Stomach (tissue), 9 donors: ENCODE results near the gene EPHX1. TPM values are rescaled to one million over a fixed set of nuclear protein-coding genes. Genes with fewer than 3 reads are reported as not detected.

Experiments used
- DNase-seq, 2 donors: peaks; one replicate each; pipeline versions ENCODE4 v3.0.0 to v3.0.0-alpha.2; 2013 to 2019
- H3K27ac ChIP-seq, 5 donors: fragments of 200-600 bp in 4 of 5; sonication (generic) in 4 of 5; one replicate each; pipeline ENCODE4 v1.5.1; 2013 to 2019; ENCODE audit warnings: mild to moderate bottlenecking in 1 of 5, moderate library complexity in 1 of 5
- H3K27me3 ChIP-seq, 3 donors: fragments of 200-600 bp; sonication (generic); one replicate each; pipeline ENCODE4 v1.5.1; 2017 to 2019; ENCODE audit warnings: mixed run types in 1 of 3
- H3K36me3 ChIP-seq, 4 donors: fragments of 200-600 bp; sonication (generic); 1 replicate in 3 of 4; 2 replicates in 1 of 4; pipeline ENCODE4 v1.5.1; 2016 to 2019
- H3K4me1 ChIP-seq, 4 donors: fragments of 200-600 bp; sonication (generic); one replicate each; pipeline ENCODE4 v1.5.1; 2016 to 2019
- H3K4me3 ChIP-seq, 4 donors: fragments of 200-600 bp; sonication (generic) in 3 of 4; one replicate each; pipeline ENCODE4 v1.5.1; 2016 to 2019; ENCODE audit warnings: mild to moderate bottlenecking in 1 of 4
- H3K9me3 ChIP-seq, 4 donors: fragments of 200-600 bp; sonication (generic); one replicate each; pipeline ENCODE4 v1.5.1; 2016 to 2019
- EP300 ChIP-seq: sonication (generic); formaldehyde crosslinking; IDR thresholded peaks from one replicate; pipeline ENCODE4 v1.6.1; 2017; ENCODE audit warnings: antibody characterized with exemption
- POLR2A ChIP-seq, 4 donors: fragments of 450-650 bp; IDR thresholded peaks; one replicate each; pipeline ENCODE4 v1.6.1; 2016; ENCODE audit warnings: antibody characterized with exemption in 4 of 4, control low read depth in 2 of 4, mild to moderate bottlenecking in 1 of 4, moderate library complexity in 1 of 4
- POLR2AphosphoS5 ChIP-seq, 3 donors: sonication (generic); formaldehyde crosslinking; IDR thresholded peaks; one replicate each; pipeline ENCODE4 v1.6.1; 2016; ENCODE audit warnings: antibody characterized with exemption in 3 of 3
- WGBS, 5 donors: extraction: QIAGEN DNeasy Blood & Tissue Kit in 3 of 5; methylation state at CpG; one replicate each; pipeline versions ENCODE4 v1.1.5 to v1.1.7; 2013 to 2018; 5-methylcytosine and 5-hydroxymethylcytosine counted together
- intact Hi-C: fragments of 100-400 bp; cut with DNase I; formaldehyde crosslinking; loops from one replicate; pipeline ENCODE4 v1.15.1; 2023; ENCODE audit warnings: low total_unique reads
- polyA plus RNA-seq, 3 donors: library from polyadenylated mRNA; stranded (reverse); fragments of 200-250 nt; gene quantifications; one replicate each; pipeline ENCODE4 v1.2.3, GENCODE V29; 2013
- total RNA-seq, 5 donors: library from RNA; depleted of rRNA; stranded (reverse); fragments of >200 nt; gene quantifications; one replicate each; pipeline versions ENCODE4 v1.1.0 to v1.2.3, GENCODE V29; 2014 to 2016
- TF ChIP-seq, protein P1 (sequence below), 7 experiments: fragments of 450-650 bp in 4 of 7; fragments of 200-600 bp in 3 of 7; sonication (generic) in 3 of 7; IDR thresholded peaks; one replicate each; pipeline ENCODE4 v1.5.1; 2016 to 2019; ENCODE audit warnings: antibody characterized with exemption in 7 of 7, control low read depth in 2 of 7, mild to moderate bottlenecking in 1 of 7
- donor health status: healthy with polysubstance abuse.
- donor health status: Bipolar disorder and iron deficiency.
- donor health status: healthy.

Gene EPHX1
- total and polyA plus RNA-seq, 8 donors, result 13.0 to 94.6 (median 40.5) TPM

DNA sequence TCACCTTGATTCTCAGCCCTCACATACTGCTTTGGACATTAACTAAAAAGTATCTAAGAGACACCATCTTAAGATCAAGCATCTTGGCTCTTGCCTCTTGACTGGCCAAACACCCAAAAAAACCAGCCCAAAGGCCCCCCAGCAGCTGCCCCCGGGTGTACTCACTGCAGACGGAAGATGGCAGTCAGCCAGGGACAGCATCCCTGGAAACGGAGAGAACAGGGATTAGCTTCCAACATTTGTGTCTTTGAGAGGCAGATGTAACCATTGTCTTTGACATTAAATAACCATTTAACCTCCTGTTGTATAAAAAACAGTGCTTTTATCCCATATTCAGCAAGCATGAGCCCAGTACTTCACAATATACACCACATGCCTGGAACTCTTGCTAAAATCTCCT lies 61.0 kb downstream of the EPHX1 start:
- TF ChIP-seq EP300 (no peak), POLR2A (IDR thresholded peaks at IDR 0.05) (no peak), POLR2AphosphoS5 (IDR thresholded peaks at IDR 0.05) (no peak)
- TF ChIP-seq, protein P1, sequence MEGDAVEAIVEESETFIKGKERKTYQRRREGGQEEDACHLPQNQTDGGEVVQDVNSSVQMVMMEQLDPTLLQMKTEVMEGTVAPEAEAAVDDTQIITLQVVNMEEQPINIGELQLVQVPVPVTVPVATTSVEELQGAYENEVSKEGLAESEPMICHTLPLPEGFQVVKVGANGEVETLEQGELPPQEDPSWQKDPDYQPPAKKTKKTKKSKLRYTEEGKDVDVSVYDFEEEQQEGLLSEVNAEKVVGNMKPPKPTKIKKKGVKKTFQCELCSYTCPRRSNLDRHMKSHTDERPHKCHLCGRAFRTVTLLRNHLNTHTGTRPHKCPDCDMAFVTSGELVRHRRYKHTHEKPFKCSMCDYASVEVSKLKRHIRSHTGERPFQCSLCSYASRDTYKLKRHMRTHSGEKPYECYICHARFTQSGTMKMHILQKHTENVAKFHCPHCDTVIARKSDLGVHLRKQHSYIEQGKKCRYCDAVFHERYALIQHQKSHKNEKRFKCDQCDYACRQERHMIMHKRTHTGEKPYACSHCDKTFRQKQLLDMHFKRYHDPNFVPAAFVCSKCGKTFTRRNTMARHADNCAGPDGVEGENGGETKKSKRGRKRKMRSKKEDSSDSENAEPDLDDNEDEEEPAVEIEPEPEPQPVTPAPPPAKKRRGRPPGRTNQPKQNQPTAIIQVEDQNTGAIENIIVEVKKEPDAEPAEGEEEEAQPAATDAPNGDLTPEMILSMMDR (IDR thresholded peaks at IDR 0.05), result no peak
- no peaks in the 10 kb centered on the region for H3K9me3 ChIP-seq
- DNase-seq, result no peak
- H3K27me3 ChIP-seq, result no peaks in the 10 kb centered on the region
- H3K4me3 ChIP-seq, result no peak overlapping the region
- peaks cover 22 to 56% (median 39%) of the 10 kb centered on the region in 4 donors for H3K4me1 ChIP-seq
- intact Hi-C loops, result no loop called here
- WGBS, 5 donors, result 40 to 69% (median 52%) methylated on average over 3 of the region's 3 CpGs
- peak overlapping the region in 2 of 5 donors; percentile 13 to 67 for H3K27ac ChIP-seq
- H3K36me3 ChIP-seq, result peaks cover 57 to 98% (median 96%) of the 10 kb centered on the region in 4 donors

DNA sequence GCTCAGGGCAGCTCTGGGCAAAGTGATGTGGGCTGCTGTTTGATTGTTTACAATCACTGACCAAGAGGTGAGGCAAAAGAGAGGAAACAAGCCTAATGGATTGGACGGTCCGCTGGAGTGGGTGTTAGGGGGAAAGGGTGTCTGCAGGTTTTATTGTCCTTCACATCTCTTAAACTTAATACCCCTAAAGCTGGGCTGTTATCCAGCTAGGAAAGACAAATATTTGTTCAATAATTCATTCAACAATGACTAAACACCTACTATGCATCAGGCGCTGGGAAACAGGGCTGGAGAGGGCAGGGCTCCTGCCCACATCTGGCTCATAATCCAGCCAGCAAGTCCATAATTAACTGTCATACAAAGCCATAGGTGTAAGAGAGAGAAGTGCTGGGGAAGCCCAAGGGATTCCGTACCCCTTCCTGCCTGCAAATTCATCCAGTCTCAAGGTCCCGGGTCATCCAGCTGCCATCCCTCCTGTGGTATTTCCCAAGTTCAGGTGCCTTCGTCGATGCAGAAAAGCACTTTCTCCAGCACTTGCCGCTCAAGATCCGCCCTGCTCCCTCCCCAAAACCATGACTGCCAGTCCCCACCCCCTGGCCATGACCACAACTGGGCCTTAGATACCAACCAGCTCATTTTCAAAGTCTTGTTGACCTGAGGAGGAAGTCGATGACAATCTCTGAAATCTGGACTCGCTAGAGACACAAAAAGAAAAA lies 61.6 kb downstream of the EPHX1 start:
- DNase-seq, result no peak
- H3K27ac ChIP-seq, result peak overlapping the region; percentile 0 to 67 (median 13)
- H3K4me1 ChIP-seq, result peaks cover 26 to 56% (median 44%) of the 10 kb centered on the region in 4 donors
- 55 to 72% (median 64%) methylated on average over 11 of the region's 11 CpGs for WGBS, 5 donors
- intact Hi-C loops, result no loop called here
- peaks cover 51 to 98% (median 95%) of the 10 kb centered on the region in 4 donors for H3K36me3 ChIP-seq
- TF ChIP-seq, protein P1 (IDR thresholded peaks at IDR 0.05), result no peak
- peak in 1 of 3 donors; percentile 9 for TF ChIP-seq POLR2AphosphoS5 (IDR thresholded peaks at IDR 0.05)
- no peak overlapping the region for H3K4me3 ChIP-seq
- H3K27me3 ChIP-seq, result no peaks in the 10 kb centered on the region
- no peaks in the 10 kb centered on the region for H3K9me3 ChIP-seq

DNA sequence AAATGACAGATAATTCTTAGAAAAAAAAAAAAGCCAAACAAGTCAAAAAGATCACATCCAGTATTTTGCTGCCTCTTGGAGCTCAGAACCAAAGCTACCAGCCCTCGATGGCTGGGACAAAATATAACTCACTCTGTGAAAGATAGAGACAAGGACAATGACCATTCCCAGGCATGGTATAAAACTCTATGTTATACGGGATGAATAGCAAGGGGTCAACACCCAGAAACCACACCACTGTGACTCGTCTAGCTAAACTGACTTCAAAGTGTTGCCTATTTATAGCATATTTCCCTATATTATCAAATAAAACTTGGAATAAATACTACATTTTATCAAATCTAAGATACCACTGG lies 62.1 kb downstream of the EPHX1 start:
- H3K4me1 ChIP-seq, result peaks cover 31 to 57% (median 47%) of the 10 kb centered on the region in 4 donors
- no peaks in the 10 kb centered on the region for H3K27me3 ChIP-seq
- intact Hi-C loops, result no loop called here
- H3K9me3 ChIP-seq, result no peaks in the 10 kb centered on the region
- DNase-seq, result no peak
- H3K36me3 ChIP-seq, result peaks cover 46 to 98% (median 95%) of the 10 kb centered on the region in 4 donors
- TF ChIP-seq POLR2A (IDR thresholded peaks at IDR 0.05) (no peak), POLR2AphosphoS5 (IDR thresholded peaks at IDR 0.05) (no peak), EP300 (no peak)
- TF ChIP-seq, protein P1 (IDR thresholded peaks at IDR 0.05), result no peak
- peak overlapping the region in 4 of 5 donors; percentile 0 to 67 (median 20) for H3K27ac ChIP-seq
- H3K4me3 ChIP-seq, result no peak overlapping the region
- WGBS, 5 donors, result 55 to 73% (median 58%) methylated on average over 3 of the region's 3 CpGs

DNA sequence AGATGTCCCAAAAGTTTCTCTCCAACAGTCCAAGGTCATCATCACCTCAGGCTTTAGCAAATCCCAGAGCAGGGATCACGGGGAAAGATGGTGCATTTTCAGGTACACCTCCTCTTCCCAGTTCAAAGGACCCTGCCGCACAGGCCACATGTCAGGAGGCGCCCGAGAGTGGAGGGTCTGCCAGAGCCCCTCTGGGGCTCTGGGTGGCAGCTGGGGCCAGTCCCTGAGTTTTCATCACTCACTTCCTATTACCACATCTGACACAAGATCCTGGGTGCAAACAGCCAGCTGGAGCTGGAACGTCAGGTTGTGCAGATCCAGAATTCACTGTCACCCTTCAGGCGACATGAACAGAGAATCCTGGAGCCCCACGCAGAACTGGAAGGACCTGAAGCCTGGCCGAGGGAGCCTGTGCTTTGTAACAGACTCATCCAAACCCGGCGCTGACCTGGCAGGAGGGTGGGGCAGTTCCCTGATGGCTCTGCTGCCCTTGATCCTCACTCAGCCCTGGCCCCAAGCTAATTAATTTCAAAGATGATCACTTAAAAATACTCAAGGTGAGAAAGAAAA lies 63.4 kb downstream of the EPHX1 start:
- Histone ChIP-seq H3K27me3 (no peaks in the 10 kb centered on the region), H3K9me3 (no peaks in the 10 kb centered on the region), H3K4me1 (peaks cover 44 to 70% (median 59%) of the 10 kb centered on the region in 4 donors), H3K27ac (peak overlapping the region in 2 of 5 donors; percentile 23 to 92), H3K4me3 (no peak overlapping the region), H3K36me3 (peaks cover 32 to 91% (median 86%) of the 10 kb centered on the region in 4 donors)
- no peak for TF ChIP-seq POLR2A (IDR thresholded peaks at IDR 0.05)
- TF ChIP-seq, protein P1 (IDR thresholded peaks at IDR 0.05), result no peak
- no peak for TF ChIP-seq EP300
- no peak for TF ChIP-seq POLR2AphosphoS5 (IDR thresholded peaks at IDR 0.05)
- no peak for DNase-seq
- 85 to 93% (median 88%) methylated on average over 6 to 10 of the region's 10 CpGs for WGBS, 5 donors
- intact Hi-C loops, result no loop called here
